AG04450 (cell line): Measurements from ENCODE around the gene RNF151. TPM values are rescaled to one million over a fixed set of nuclear protein-coding genes. Genes with fewer than 3 reads are reported as not detected.

Source experiments
- CTCF ChIA-PET: fragments of 300-600, 350-600 bp; formaldehyde crosslinking; extraction: SDS; loops from one replicate; lab custom pipeline; 2022; ENCODE audit warnings: antibody characterized with exemption, inconsistent platforms; lab: Charles Lee
- POLR2A ChIA-PET: fragments of 350-600 bp; formaldehyde crosslinking; extraction: SDS; loops from one replicate; lab custom pipeline; 2021; ENCODE audit warnings: antibody characterized with exemption, inconsistent platforms; lab: Yijun Ruan, JAX
- DNase-seq: peaks from one replicate; pipeline ENCODE4 v3.0.0-alpha.2; 2011; ENCODE audit warnings: low read depth, low spot score
- H3K27ac ChIP-seq: one replicate; pipeline ENCODE4 v1.5.1; 2012; ENCODE audit warnings: low read depth, low read length, control low read depth
- H3K27me3 ChIP-seq: one replicate; pipeline ENCODE4 v1.6.0; 2012; ENCODE audit warnings: low read length; ENCODE audit not compliant: control insufficient read depth, insufficient read depth
- H3K4me3 ChIP-seq: 2 replicates; pipeline ENCODE4 v1.5.1; 2011; ENCODE audit warnings: mild to moderate bottlenecking, low read depth, low read length, control low read depth
- H3K9me3 ChIP-seq: 2 replicates; pipeline ENCODE4 v1.5.1; 2012; ENCODE audit warnings: low read length; ENCODE audit not compliant: control insufficient read depth, insufficient read depth
- CTCF ChIP-seq: IDR thresholded peaks from 2 replicates; pipeline ENCODE4 v1.5.1; 2011; ENCODE audit warnings: low read depth, low read length, control low read depth, inconsistent platforms
- polyA plus RNA-seq: library from polyadenylated mRNA; depleted of rRNA; stranded (reverse); fragments of >200 nt; gene quantifications from 2 replicates; pipeline ENCODE4 v1.2.3, GENCODE V29; 2011

Gene RNF151
- polyA plus RNA-seq, 1 experiment, result not detected

DNA sequence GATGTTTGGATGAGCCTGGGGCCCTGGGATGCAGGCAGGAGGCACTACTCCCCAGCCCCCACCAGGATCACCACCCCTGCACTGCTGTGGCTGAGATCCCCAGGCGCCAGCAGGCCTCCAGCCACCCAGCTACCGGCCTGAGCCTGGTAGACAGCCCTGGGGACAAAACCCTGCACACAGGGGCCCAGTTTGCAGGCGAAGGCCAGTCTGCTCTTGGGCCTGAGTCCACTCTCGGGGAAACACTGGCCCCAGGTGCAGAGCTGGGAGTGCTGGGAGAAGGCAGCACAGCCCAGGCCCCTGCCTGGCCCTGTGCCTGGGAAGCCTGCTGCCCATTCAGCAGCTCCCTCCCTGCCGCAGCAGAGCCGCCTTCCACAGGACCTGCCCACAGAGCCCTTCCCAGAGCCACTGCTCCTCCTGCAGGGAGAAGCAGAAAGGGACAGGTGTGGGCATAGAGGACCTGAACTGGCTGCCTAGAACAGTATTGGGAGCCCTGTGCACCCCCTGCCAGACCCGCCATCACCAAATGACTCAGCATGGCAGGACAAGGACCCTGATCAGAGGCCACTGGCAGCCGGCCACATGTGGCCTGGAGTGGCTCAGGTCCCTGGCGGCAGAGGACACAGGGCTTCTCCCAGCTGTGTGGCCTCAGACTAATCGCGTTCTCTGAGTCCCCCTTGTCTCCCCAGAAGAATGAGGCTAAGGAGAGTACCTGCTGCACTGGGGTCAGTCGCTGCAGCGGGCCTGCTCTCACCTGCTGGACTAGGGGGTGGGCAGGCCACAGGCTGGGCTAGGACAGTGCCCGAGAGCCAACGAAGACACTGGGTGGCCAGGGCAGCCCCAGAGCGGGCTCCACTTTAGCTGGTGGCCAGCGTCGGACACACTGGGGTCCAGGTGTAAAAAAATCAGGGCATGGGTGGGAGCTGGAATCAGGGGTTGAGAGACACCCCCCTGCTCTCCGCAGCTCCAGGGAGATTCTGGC, 34.3 kb upstream of the RNF151 start:
- H3K27me3 ChIP-seq, result peaks cover 5% of the 10 kb centered on the region
- H3K9me3 ChIP-seq, result no peaks in the 10 kb centered on the region
- no peak for DNase-seq
- H3K4me3 ChIP-seq, result no peak overlapping the region
- CTCF ChIA-PET, result interaction anchor here (1.0 to 5.8 kb wide), 2 partner anchors 9 to 69 kb away, joined by 3 to 83 read pairs; no protein-coding TSS in a partner anchor
- POLR2A ChIA-PET, result no interaction called here
- no peak overlapping the region for H3K27ac ChIP-seq
- TF ChIP-seq CTCF, result no peak

- TF ChIP-seq CTCF, result no peak
- CTCF ChIA-PET, result interaction anchor here (5.8 kb wide), 1 partner anchor 70 kb away, joined by 83 read pairs; no protein-coding TSS in a partner anchor
Measured at GRCh38 chr16:1933097-1933661, 33.5 kb upstream of the RNF151 start.

DNA sequence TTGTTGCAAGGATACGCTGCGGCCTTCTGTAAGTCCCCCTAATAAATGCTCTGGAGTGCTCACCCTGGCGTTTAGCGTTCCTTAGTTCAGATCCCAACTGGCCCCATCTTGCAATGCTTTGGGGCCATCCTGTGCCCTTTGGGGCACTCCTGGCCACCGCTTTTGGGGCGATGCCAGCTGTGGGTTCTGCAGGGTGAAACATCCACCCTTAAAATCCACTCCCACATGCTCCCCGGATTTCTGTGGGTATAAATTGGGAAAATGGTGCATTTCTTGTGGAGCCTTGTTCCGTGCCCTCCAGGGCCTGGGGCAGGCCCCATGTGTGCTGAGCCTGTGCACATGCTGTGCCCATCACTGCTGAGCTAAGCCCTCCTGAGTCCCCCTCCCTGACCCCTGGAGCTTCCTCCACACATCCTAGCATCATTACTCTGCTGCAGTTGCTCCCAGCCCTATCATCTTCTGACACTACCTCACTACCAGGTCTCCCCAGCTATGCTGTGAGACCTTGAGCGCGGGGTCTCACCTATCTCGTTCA, 29.6 kb upstream of the RNF151 start:
- ChIA-PET POLR2A (no interaction called here), CTCF (no interaction called here)
- Histone ChIP-seq H3K27me3 (peaks cover 3% of the 10 kb centered on the region), H3K4me3 (no peak overlapping the region), H3K27ac (no peak overlapping the region), H3K9me3 (no peaks in the 10 kb centered on the region)
- no peak for TF ChIP-seq CTCF
- no peak for DNase-seq

More at GRCh38 chr16:1933097-1933661, 33.5 kb upstream of the RNF151 start:
- H3K9me3 ChIP-seq, result no peaks in the 10 kb centered on the region
- no peak overlapping the region for H3K4me3 ChIP-seq
- POLR2A ChIA-PET, result no interaction called here
- H3K27me3 ChIP-seq, result peaks cover 5% of the 10 kb centered on the region
- no peak for DNase-seq
- no peak overlapping the region for H3K27ac ChIP-seq

GRCh38 chr16:1938316-1938715, 28.3 kb upstream of the RNF151 start:
- DNase-seq, result no peak
- no peak for TF ChIP-seq CTCF
- ChIA-PET CTCF (no interaction called here), POLR2A (no interaction called here)
- Histone ChIP-seq H3K27ac (no peak overlapping the region), H3K9me3 (no peaks in the 10 kb centered on the region), H3K4me3 (no peak overlapping the region), H3K27me3 (no peaks in the 10 kb centered on the region)
